AG04449 (cell line): ENCODE data around the gene TMEM179B.
"Not testable (repeated sequence)": the region's sequence is repeated elsewhere in the genome, so short reads cannot be mapped to it uniquely, and the experiment has no call there.

Experiments used
- CTCF ChIA-PET: fragments of 350-600 bp; formaldehyde crosslinking; extraction: SDS; loops from one replicate; lab custom pipeline; 2021; ENCODE audit warnings: antibody characterized with exemption; lab: Yijun Ruan, JAX
- POLR2A ChIA-PET: fragments of 400-600, 350-600 bp; formaldehyde crosslinking; extraction: SDS; loops from one replicate; lab custom pipeline; 2020; ENCODE audit warnings: antibody characterized with exemption, inconsistent platforms; lab: Yijun Ruan, JAX
- DNase-seq: peaks from one replicate; pipeline ENCODE4 v3.0.0-alpha.2; 2010; ENCODE audit warnings: low read depth, low spot score
- H3K4me3 ChIP-seq: 2 replicates; pipeline ENCODE4 v1.5.1; 2011; ENCODE audit warnings: low read depth, mild to moderate bottlenecking, control low read depth, low read length
- TF ChIP-seq, protein P1 (sequence below): IDR thresholded peaks from one replicate; pipeline ENCODE4 v1.5.1; 2011; ENCODE audit warnings: mild to moderate bottlenecking, moderate library complexity, low read length, control low read depth, inconsistent platforms; ENCODE audit not compliant: insufficient read depth; ENCODE audit errors: missing control alignments

The TMEM179B gene

GRCh38 chr11:62816557-62816956, 29.4 kb downstream of the TMEM179B start:
- DNase-seq = no peak
- ChIA-PET POLR2A (interaction anchor here (0.6 to 1.4 kb wide), 4 partner anchors 11 to 1501 kb away, joined by 3 to 5 read pairs (median 3); partner anchors contain the start of gene TRMT112), CTCF (interaction anchor here (1.0 to 1.4 kb wide), 3 partner anchors 9 to 30 kb away, joined by 3 to 5 read pairs (median 3); no protein-coding TSS in a partner anchor)

DNA sequence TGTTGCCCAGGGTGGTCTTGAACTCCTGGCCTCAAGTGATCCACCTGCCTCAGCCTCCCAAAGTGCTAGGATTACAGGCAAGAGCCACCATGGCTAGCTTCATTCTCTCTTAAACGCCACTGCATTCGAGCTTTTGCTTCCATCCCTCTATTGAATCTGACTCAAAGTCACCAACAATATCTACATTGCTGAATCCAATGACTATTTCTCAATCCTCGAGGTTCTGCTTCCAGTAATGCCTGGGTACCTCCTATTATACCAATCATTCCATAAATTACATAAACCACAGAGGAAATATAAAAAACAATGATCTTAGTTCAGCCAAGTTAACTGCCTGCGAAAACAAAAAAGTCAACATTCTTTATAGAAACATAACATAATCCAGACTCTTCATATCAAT, 29.9 kb downstream of the TMEM179B start:
- no peak overlapping the region for H3K4me3 ChIP-seq
- POLR2A ChIA-PET = interaction anchor here (1.2 to 1.4 kb wide), 3 partner anchors 11 to 13 kb away, joined by 3 to 5 read pairs (median 3); no protein-coding TSS in a partner anchor
- TF ChIP-seq, protein P1, sequence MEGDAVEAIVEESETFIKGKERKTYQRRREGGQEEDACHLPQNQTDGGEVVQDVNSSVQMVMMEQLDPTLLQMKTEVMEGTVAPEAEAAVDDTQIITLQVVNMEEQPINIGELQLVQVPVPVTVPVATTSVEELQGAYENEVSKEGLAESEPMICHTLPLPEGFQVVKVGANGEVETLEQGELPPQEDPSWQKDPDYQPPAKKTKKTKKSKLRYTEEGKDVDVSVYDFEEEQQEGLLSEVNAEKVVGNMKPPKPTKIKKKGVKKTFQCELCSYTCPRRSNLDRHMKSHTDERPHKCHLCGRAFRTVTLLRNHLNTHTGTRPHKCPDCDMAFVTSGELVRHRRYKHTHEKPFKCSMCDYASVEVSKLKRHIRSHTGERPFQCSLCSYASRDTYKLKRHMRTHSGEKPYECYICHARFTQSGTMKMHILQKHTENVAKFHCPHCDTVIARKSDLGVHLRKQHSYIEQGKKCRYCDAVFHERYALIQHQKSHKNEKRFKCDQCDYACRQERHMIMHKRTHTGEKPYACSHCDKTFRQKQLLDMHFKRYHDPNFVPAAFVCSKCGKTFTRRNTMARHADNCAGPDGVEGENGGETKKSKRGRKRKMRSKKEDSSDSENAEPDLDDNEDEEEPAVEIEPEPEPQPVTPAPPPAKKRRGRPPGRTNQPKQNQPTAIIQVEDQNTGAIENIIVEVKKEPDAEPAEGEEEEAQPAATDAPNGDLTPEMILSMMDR = no peak
- DNase-seq = no peak
- CTCF ChIA-PET = interaction anchor here (1.4 kb wide), 1 partner anchor 31 kb away, joined by 5 read pairs; no protein-coding TSS in a partner anchor

More at GRCh38 chr11:62816557-62816956, 29.4 kb downstream of the TMEM179B start:
- H3K4me3 ChIP-seq = no peak overlapping the region
- TF ChIP-seq, protein P1 = no peak

DNA sequence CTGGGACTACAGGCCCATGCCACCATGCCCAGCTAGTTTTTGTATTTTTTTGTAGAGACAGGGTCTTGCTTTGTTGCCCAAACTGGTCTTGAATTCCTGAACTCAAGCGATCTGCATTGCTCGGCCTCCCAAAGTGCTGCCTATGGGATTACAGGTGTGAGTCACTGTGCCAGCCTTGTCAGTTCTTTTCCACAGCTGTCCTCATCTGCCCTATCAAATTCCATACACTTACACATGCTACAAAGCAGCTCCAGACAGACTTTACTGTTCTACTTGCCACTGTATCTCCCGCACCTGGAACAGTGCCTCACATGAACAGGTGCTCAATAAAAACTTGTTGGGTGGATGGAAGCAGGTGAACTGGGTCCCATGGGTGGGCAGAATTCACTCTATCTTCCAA, 36.5 kb downstream of the TMEM179B start:
- H3K4me3 ChIP-seq = no peak overlapping the region
- DNase-seq = no peak
- TF ChIP-seq, protein P1 = no peak
- ChIA-PET POLR2A (interaction anchor here (1.0 to 2.0 kb wide), 3 partner anchors 8 to 18 kb away, joined by 3 to 7 read pairs (median 4); partner anchors contain the start of gene STX5), CTCF (interaction anchor here (0.6 to 1.4 kb wide), 2 partner anchors 9 to 37 kb away, joined by 3 to 4 read pairs; no protein-coding TSS in a partner anchor)

DNA sequence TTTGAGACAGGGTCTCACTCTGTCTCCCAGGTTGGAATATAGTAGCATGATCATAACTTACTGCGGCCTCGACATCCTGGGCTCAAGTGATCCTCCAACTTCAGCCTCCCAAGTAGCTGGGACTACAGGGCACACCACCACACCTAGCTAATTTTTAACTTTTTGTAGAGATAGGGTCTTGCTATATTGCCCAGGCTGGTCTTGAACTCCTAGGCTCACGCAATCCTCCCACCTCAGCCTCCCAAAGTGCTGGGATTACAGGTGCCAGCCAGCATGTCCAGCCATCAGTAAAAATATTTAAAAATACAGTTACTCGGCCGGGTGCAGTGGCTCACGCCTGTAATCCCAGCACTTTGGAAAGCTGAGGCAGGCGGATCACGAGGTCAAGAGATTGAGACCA, 40.9 kb downstream of the TMEM179B start:
- H3K4me3 ChIP-seq, DNase-seq: not testable (repeated sequence)
- CTCF ChIA-PET = interaction anchor here (1.2 to 2.6 kb wide), 3 partner anchors 15 to 42 kb away, joined by 3 to 13 read pairs (median 4); no protein-coding TSS in a partner anchor
- POLR2A ChIA-PET = interaction anchor here (0.6 to 1.3 kb wide), 6 partner anchors 9 to 42 kb away, joined by 3 to 5 read pairs (median 3); no protein-coding TSS in a partner anchor

DNA sequence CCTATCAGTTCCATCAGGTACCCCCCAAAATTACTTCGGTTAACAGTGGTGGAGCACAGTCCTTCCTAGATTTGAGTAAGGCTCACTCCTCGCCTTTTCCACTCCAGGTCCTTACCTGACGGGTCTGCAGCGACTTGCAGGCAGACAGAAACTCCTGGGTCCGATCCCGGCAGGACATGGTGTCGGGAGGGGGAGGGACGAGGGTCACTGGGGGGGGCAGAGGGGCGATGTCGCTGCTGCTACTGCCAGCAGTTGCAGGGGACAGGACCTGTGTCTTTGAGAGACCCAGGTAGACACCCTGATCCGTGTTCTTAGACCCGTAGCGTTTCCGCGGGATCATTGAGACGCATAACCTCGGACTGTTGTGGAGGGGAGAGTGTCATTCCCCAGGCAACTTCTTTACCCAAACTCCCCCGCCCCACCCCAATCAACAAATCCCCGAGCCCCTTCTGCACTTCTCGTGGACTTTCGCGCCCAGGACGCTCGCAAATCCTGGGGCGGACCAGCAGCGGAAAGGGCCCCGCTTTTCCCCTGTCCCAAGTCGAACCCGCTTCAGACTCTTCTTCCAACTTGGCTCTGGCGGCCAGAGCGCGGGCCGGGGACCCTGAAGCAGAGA, 43.8 kb downstream of the TMEM179B start:
- POLR2A ChIA-PET = interaction anchor here (1.0 to 2.8 kb wide), 9 partner anchors 8 to 166 kb away, joined by 3 to 78 read pairs (median 7); partner anchors contain the start of genes C11orf98, CSKMT and TMEM223
- no peak for DNase-seq
- TF ChIP-seq, protein P1 = no peak
- peak overlapping the region; percentile 77 for H3K4me3 ChIP-seq
- CTCF ChIA-PET = interaction anchor here (1.0 to 3.3 kb wide), 3 partner anchors 9 to 45 kb away, joined by 3 to 19 read pairs (median 5); partner anchors contain the start of gene TMEM179B

- H3K4me3 ChIP-seq = peak within 1 kb of the TSS; percentile 85
- POLR2A ChIA-PET = interaction anchor here (0.6 to 2.8 kb wide), 16 partner anchors 8 to 167 kb away, joined by 3 to 78 read pairs (median 6); partner anchors contain the start of genes C11orf98, CSKMT, POLR2G and TMEM223
- CTCF ChIA-PET = interaction anchor here (0.9 to 3.3 kb wide), 5 partner anchors 10 to 60 kb away, joined by 3 to 19 read pairs (median 4); partner anchors contain the start of genes TAF6L and TMEM179B
- TF ChIP-seq, protein P1 = no peak
- peak; percentile 95 for DNase-seq
Measured at GRCh38 chr11:62831520-62832335, 44.5 kb downstream of the TMEM179B start, which contains the start of gene STX5. TSS of gene STX5 (minus strand) at chr11:62832051. CDS start at chr11:62831243, 808 bp downstream.
